Measurements from ENCODE around the gene RPS15.

DNA sequence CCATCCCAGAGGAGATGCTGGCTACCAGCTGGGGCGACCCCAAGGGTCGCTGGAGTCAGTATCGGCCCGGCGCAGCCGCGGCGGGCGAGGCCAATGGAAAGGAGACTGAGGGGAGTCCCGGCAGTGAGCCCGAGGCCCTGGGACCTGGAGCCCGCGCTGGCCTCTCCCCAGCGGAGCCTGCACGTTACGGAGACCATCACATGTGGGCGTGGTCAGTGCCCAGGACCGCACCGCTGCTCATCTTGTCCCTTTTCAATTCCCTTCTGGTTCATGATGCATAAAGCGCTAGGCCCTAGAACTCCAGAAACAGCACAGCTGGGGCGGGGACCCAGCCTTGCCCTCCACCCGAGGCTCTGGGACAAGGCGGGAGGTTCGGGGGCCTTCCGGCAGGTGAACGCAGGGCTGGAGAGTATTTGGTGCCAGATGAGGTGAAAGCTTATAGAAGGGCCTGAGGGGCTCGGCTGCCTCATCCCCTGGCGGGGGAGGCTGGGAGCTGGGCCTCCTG lies 32.9 kb downstream of the RPS15 start:
- TF ChIP-seq SUZ12 (IDR thresholded peaks at IDR 0.05; ENCODE audit: extremely low read depth, insufficient read depth, insufficient read length) (no peak), ZNF274 (IDR thresholded peaks at IDR 0.05; ENCODE audit: low read depth, low read length) (no peak), YY1 (IDR thresholded peaks at IDR 0.05; ENCODE audit: insufficient read depth, insufficient read length) (no peak)
